ENCODE data around the gene TACC2. TPM values are rescaled to one million over a fixed set of nuclear protein-coding genes. Genes with fewer than 3 reads are reported as not detected.

Gene TACC2
- total and polyA plus RNA-seq, 9 of the 15 experiments (the other 6 are each of a cell fraction or from before 2014, with no cell fraction given), result under 0.01 to 0.35 (median 0.03) TPM; not detected in 6

- TF ChIP-seq, protein P1, sequence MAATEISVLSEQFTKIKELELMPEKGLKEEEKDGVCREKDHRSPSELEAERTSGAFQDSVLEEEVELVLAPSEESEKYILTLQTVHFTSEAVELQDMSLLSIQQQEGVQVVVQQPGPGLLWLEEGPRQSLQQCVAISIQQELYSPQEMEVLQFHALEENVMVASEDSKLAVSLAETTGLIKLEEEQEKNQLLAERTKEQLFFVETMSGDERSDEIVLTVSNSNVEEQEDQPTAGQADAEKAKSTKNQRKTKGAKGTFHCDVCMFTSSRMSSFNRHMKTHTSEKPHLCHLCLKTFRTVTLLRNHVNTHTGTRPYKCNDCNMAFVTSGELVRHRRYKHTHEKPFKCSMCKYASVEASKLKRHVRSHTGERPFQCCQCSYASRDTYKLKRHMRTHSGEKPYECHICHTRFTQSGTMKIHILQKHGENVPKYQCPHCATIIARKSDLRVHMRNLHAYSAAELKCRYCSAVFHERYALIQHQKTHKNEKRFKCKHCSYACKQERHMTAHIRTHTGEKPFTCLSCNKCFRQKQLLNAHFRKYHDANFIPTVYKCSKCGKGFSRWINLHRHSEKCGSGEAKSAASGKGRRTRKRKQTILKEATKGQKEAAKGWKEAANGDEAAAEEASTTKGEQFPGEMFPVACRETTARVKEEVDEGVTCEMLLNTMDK (IDR thresholded peaks at IDR 0.05; ENCODE audit: borderline replicate concordance, insufficient read depth, low read depth, low read length, poor library complexity, severe bottlenecking), result no peak
- TF ChIP-seq ZNF77 (CRISPR knock-in tag; IDR thresholded peaks at IDR 0.05) (no peak), FOXJ2 (tag; IDR thresholded peaks at IDR 0.05) (no peak)
Observed at GRCh38 chr10:122206471-122207065, 217.6 kb downstream of the TACC2 start (continued).

- Histone ChIP-seq H3K27ac (ENCODE audit: extremely low read depth, low read depth, low read length) (no peak overlapping the region), H3K9me1 (ENCODE audit: control insufficient read depth, insufficient read depth, low read length) (no peaks in the 10 kb centered on the region), H3K9me3 (replicated peaks; ENCODE audit: control insufficient read depth, insufficient read depth, low read depth, low read length) (no peaks in the 10 kb centered on the region), H3K36me3 (ENCODE audit: control insufficient read depth, insufficient read depth, low read length) (no peaks in the 10 kb centered on the region), H3K9ac (ENCODE audit: insufficient read depth in 1 of 2, low read depth in 2 of 2, low read length in 2 of 2) (no peak overlapping the region), H2AFZ (ENCODE audit: low read depth, low read length) (no peak overlapping the region), H3K4me3 (no peak overlapping the region), H3K79me2 (ENCODE audit: control insufficient read depth, insufficient read depth, low read length) (no peaks in the 10 kb centered on the region), H3K27me3 (ENCODE audit: control insufficient read depth in 2 of 2, insufficient read depth in 2 of 2, low read length in 2 of 2) (peaks cover 0 to 38% of the 10 kb centered on the region in 2 experiments; a peak in 3 of 5 replicates), H3K4me1 (replicated peaks in 1 of 2; ENCODE audit: control insufficient read depth in 2 of 2, insufficient read depth in 2 of 2, low read length in 2 of 2) (no peaks in the 10 kb centered on the region), H4K20me1 (replicated peaks; ENCODE audit: control insufficient read depth, insufficient read depth, low read length) (no peaks in the 10 kb centered on the region; the same call in 1 of the 2 replicates), H3K4me2 (ENCODE audit: insufficient read depth, low read length) (no peak overlapping the region)
- CTCF ChIA-PET (ENCODE audit: low intra/inter-chr PET ratio), result no interaction called here
- in situ Hi-C loops (cut with MboI), result no loop called here
- POLR2A ChIA-PET, result no interaction called here
- WGBS (ENCODE audit: insufficient coverage, low coverage, missing lambda C conversion rate), result 0% methylated on average over 2 of the region's 6 CpGs
- no TSS peak for BruUV-seq (replicated peaks)
- no peak for ATAC-seq
- TF ChIP-seq ZNF316 (IDR thresholded peaks at IDR 0.05) (no peak), ZBTB11 (CRISPR knock-in tag; IDR thresholded peaks at IDR 0.05) (no peak), BCL6 (CRISPR knock-in tag; IDR thresholded peaks at IDR 0.05) (no peak), NFYB (IDR thresholded peaks at IDR 0.05; ENCODE audit: extremely low read depth, insufficient read length) (no peak), SIX5 (IDR thresholded peaks at IDR 0.05; ENCODE audit: borderline replicate concordance in 1 of 2, insufficient read depth in 1 of 2, low read depth in 1 of 2, low read length in 2 of 2) (no peak), ZSCAN29 (IDR thresholded peaks at IDR 0.05) (no peak), HNRNPLL (IDR thresholded peaks at IDR 0.05; ENCODE audit: low read depth, low read length, poor library complexity, severe bottlenecking) (no peak), SAP30 (IDR thresholded peaks at IDR 0.05; ENCODE audit: borderline replicate concordance, insufficient read depth, low read depth, low read length, poor library complexity, severe bottlenecking) (no peak), ZNF561 (CRISPR knock-in tag; conservative IDR thresholded peaks at IDR 0.05) (no peak), SMAD3 (CRISPR knock-in tag; conservative IDR thresholded peaks at IDR 0.05) (no peak)
- TF ChIP-seq, protein P2, sequence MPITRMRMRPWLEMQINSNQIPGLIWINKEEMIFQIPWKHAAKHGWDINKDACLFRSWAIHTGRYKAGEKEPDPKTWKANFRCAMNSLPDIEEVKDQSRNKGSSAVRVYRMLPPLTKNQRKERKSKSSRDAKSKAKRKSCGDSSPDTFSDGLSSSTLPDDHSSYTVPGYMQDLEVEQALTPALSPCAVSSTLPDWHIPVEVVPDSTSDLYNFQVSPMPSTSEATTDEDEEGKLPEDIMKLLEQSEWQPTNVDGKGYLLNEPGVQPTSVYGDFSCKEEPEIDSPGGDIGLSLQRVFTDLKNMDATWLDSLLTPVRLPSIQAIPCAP (CRISPR knock-in tag; IDR thresholded peaks at IDR 0.05; ENCODE audit: borderline replicate concordance), result no peak
- intact Hi-C loops (cut with micrococcal nuclease), result no loop called here
- no peak for DNase-seq (ENCODE audit: extremely low read depth in 1 of 4, low spot score in 3 of 4)
- no peak for FAIRE-seq
Observed at GRCh38 chr10:122207163-122207562, 218.2 kb downstream of the TACC2 start.
